Renal cortical epithelial cell (primary cell): ENCODE data around the gene SNRNP200. TPM values are rescaled to one million over a fixed set of nuclear protein-coding genes. Genes with fewer than 3 reads are reported as not detected.
"Not testable (repeated sequence)": the region's sequence is repeated elsewhere in the genome, so short reads cannot be mapped to it uniquely, and the experiment has no call there.

Experiments used
- DNase-seq: peaks from one replicate; pipeline ENCODE4 v3.0.0-alpha.2; 2011; ENCODE audit warnings: low read depth
- total RNA-seq: library from RNA; depleted of rRNA; stranded (reverse); fragments of >200 nt; gene quantifications from 2 replicates; pipeline ENCODE4 v1.2.3, GENCODE V29; 2014

The SNRNP200 gene
- total RNA-seq, 1 donor from 2014 or later, result 129 TPM

GRCh38 chr2:96325041-96325883, 19.9 kb upstream of the SNRNP200 start, which contains the start of gene ITPRIPL1:
Gene ITPRIPL1, plus strand, starts transcription at chr2:96325317. Its CDS starts 523 bp downstream, at chr2:96325840.
- DNase-seq, result no peak

GRCh38 chr2:96324721-96325040, 19.3 kb upstream of the SNRNP200 start:
- DNase-seq, result no peak

GRCh38 chr2:96323849-96324248, 18.5 kb upstream of the SNRNP200 start:
- DNase-seq, result no peak

GRCh38 chr2:96320728-96321622, 15.6 kb upstream of the SNRNP200 start:
- DNase-seq, result no peak

GRCh38 chr2:96320326-96320725, 15.0 kb upstream of the SNRNP200 start:
- no peak for DNase-seq

- no peak for DNase-seq
Measured at GRCh38 chr2:96319396-96319795, 14.1 kb upstream of the SNRNP200 start.

GRCh38 chr2:96318723-96319122, 13.4 kb upstream of the SNRNP200 start:
- no peak for DNase-seq

GRCh38 chr2:96317584-96317997, 12.2 kb upstream of the SNRNP200 start:
- DNase-seq, result no peak

GRCh38 chr2:96316999-96317398, 11.7 kb upstream of the SNRNP200 start:
- DNase-seq, result no peak

- DNase-seq, result peak; percentile 47
Measured at GRCh38 chr2:96315400-96316071, 10.2 kb upstream of the SNRNP200 start.

- DNase-seq, result no peak
Measured at GRCh38 chr2:96315005-96315399, 9.7 kb upstream of the SNRNP200 start.

GRCh38 chr2:96308248-96308647, 2.9 kb upstream of the SNRNP200 start:
- DNase-seq, result no peak

- DNase-seq, result no peak
Measured at GRCh38 chr2:96306370-96306769, 1.0 kb upstream of the SNRNP200 start.

- no peak for DNase-seq
Measured at GRCh38 chr2:96305979-96306308, 598 bp upstream of the SNRNP200 start.

- DNase-seq, result no peak
Measured at GRCh38 chr2:96304606-96305005, 740 bp downstream of the SNRNP200 start.

- no peak for DNase-seq
Measured at GRCh38 chr2:96301865-96302264, 3.5 kb downstream of the SNRNP200 start.

- no peak for DNase-seq
Measured at GRCh38 chr2:96296925-96297324, 8.4 kb downstream of the SNRNP200 start.

GRCh38 chr2:96294271-96294670, 11.1 kb downstream of the SNRNP200 start:
- DNase-seq, result not testable (repeated sequence)

- no peak for DNase-seq
Measured at GRCh38 chr2:96291751-96292150, 13.6 kb downstream of the SNRNP200 start.

GRCh38 chr2:96287273-96287856, 18.0 kb downstream of the SNRNP200 start:
- DNase-seq, result no peak

GRCh38 chr2:96276787-96277499, 28.4 kb downstream of the SNRNP200 start:
- no peak for DNase-seq
